HG02678 (cell line): ENCODE results near the gene TACR2.
"Not testable (repeated sequence)": the region's sequence is repeated elsewhere in the genome, so short reads cannot be mapped to it uniquely, and the experiment has no call there.

ENCODE experiments used
- ATAC-seq: cut with Tn5 transposase; IDR thresholded peaks from one replicate; pipeline ENCODE4 v1.9.1; 2021; ENCODE audit warnings: mild to moderate bottlenecking, moderate library complexity; ENCODE audit not compliant: unreplicated experiment

TACR2 gene

GRCh38 chr10:69451209-69451783 lies 34.6 kb upstream of the TACR2 start, which contains the start of gene TSPAN15:
TSPAN15 (plus strand) TSS chr10:69451465; CDS start chr10:69451595, 130 bp downstream.
- ATAC-seq, result peak; percentile 90

DNA sequence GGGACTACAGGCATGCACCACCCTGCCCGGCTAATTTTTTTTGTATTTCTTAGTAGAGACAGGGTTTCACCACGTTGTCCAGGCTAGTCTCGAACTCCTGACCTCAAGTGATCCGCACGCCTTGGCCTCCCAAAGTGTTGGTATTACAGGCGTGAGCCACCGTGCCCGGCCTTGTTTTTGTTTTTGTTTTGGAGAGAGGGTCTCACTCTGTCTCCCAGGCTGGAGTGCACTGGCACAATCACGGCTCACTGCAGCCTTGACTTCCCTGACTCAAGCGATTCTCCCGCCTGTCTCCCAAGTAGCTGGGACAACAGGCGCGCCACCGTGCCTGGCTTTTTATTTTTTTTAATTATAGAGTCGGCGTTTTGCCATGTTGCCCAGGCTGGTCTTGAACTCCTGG lies 33.7 kb upstream of the TACR2 start:
- not testable (repeated sequence) for ATAC-seq

DNA sequence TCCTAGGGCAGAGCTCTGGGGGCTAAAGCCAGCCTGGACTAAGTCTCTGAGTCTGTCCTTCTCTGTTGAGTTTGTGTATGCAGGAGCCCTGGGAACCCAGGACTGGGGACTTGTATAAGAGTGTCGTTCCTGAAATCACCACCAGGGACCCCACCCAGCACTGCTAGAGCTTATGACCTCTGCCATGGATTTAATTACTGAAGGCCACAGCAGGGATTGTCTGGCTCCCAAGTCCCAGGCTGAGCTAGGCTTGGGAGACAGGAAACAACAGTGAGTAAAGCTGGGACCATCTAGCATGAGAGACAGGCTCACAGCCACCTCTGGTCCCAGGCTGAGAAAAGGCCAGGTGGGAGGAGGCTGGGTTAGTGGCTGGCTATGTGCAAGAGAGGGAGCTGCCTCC lies 33.1 kb upstream of the TACR2 start:
- no peak for ATAC-seq

DNA sequence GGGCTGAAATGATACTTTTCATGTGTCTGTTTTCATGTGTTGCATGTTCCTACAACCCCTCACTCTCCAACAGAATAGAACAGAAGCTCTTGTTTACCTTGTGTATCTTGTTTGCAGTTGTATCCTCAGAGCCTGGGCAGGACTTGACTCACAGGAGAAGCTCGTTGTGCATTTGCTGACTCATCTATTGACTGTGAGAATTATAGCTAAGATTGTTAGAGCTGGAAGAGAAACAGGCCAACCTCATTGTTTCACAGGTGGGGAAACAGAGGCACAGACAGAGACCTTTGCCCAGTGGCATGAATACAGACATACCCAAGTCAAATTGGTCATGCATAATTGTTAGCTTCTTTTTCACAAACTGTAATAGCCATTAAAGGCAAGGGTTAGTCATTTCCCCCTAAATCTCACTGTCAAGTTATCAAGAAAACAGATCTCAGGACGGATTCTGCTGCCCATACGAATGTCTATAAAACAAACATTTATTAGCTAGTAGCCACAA lies 30.0 kb upstream of the TACR2 start:
- ATAC-seq, result no peak

DNA sequence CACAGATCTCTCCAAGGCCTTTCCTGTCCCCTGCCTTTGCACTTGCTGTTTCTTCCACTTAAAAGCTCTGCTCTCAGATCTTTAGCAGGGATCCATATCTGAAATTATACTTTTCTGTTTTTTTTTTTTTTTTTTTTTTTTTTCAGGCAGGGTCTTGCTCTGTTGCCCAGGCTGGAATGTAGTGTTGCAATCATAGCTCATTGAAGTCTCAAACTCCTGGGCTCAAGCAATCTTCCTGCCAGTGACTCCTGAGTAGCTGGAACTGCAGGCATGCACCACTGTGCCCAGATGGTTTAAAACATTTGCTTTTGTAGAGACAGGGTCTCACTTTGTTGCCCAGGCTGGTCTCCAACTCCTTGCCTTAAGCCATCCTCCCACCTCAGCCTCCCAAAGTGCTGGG lies 29.5 kb upstream of the TACR2 start:
- no peak for ATAC-seq

DNA sequence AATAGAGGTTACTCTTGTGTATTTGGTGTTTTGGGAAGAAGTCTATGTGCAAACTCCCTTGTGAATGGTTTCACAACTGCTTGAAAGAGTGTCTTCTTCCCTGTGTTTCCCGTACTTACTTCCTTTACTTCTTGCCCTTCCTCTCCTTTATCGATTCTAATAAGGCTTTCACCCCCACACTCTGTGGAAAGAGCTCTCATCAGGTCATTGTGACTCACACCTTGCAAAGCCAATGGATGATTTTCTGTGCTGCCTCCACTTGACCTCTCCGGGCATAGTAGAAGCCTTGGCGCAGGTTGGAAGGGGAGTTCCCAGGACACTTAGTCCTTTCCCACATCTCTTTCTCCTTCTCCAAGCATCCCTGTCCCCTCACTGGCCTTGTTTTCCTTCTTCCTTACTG lies 28.3 kb upstream of the TACR2 start:
- no peak for ATAC-seq

- ATAC-seq, result no peak
Observed at GRCh38 chr10:69443354-69443753, 26.6 kb upstream of the TACR2 start.

- no peak for ATAC-seq
Observed at GRCh38 chr10:69439813-69440506, 23.2 kb upstream of the TACR2 start.

DNA sequence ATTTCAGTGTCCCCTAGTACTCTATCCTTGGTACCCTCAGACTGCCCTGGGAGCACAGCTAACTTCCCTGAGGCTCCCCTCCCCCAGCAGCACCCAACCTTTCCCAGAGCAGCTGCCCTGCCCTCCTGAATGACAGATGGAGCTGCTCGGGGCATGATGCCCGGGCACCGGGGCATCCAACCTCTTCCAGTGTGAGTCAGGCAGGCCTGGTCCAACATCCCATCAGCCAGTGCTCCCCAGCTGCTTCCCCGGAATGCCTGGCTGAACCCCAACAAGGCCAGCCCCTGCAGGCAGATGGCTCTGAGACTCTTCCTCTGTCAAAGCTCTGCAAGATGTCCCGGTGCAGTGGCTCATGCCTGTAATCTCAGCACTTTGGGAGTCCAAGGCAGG lies 22.6 kb upstream of the TACR2 start:
- no peak for ATAC-seq

DNA sequence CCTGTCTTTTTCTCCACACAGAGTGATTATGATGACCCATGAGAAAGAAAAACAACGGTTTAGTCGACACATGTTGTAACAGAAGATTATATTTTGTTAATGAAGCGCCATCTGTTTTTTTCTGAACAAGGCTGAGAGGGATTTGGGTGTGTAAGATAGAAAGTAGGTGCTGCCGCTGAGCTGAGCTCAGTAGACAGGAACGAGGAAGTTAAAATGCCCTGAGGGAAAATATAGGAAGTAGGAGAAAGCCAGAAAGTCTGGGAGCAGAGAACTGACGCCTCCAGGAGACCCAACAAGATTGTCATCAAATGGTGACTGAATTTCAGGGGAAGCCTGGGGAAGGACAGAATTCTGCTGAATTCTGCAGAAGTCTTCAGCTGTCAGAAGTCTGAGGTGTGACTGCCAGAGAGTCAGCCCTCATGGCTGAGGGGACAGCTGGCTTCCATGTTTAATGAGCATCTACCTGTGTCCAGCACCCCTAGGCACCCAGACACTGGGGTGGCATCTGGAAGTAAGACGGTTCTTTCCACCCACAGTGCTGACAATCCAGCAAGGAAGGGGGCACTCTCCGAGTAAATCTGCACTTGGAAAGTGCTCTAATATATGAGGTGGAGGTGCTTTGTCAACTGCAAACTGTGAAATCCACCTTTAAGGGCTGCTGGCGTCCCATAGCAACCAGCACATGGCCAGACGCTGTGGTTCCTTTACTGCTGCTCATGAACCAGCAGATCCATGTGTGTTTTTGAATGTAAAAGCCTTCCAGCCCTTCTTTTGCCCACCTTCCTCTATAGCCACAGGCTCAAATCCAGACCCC lies 22.0 kb upstream of the TACR2 start:
- no peak for ATAC-seq

DNA sequence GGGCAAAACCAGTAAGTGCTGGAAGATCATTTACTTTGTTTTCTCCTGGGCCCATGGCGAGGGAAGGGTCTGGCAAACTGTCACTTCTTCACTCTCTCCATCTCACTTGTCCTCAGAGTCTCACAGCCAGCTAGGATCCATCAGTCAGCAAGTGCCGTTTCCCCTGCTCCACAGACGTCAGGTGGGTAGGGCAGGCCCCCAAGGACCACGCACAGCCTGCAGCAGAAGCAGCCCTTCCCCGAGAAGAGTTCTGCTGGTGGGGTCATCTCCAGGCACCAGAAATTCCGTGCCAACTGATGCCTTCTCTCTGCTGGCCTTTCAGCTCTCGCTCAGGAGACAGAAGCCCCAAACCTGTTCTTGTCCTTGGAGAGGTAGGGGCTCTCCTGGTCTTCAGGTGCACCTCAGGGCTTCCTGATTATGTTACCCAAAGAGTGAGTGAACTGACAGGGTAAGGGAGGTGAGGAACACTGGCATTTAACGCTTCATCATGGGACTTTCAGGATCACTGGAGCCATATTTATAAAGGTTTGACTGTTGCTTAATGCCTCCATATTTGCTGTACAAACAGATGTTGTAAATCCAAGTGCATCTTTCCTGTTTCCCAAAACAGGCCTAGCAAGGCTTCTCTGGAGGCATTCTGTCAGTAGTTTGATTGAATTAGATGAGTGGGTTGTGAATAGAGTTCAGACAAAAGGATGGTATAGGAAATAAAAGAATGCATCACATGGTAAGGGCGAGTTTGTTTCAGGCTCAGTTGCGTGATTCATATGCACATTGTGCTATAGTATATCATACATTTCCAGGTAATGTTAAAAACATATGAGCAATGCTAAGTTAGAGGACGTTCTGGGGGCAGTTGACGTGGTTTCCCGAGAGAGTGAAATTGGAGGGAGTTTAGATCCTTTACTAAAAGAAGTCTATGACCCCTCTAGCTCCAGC lies 20.9 kb upstream of the TACR2 start:
- ATAC-seq, result no peak

DNA sequence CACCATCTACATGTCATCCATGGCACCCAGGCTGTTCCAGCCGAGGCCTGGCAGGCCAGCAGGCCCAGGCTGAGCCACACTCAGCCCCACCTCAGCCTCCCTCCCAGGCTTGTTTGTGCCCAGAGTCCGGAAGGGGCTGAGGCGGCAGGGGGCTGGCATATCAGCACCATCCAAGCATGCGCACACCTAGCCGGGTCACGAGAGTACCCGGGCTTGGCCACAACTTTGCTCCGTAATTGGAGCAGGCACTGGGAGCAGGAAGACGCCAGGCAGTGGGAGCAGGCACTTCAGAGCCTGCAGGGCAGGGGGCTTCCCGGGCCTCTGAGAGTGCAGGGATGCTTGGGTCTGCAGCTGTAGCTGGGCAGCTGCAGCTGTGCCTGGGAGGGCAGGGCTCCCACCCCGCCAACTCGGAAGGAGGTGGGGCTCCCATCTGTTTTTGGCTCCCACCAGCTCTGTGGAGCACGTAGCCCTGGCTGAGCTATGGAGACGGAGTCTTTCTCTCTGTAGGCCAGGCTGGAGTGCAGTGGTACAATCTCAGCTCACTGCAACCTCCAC lies 19.3 kb upstream of the TACR2 start:
- no peak for ATAC-seq

- ATAC-seq, result no peak
Observed at GRCh38 chr10:69434926-69435325, 18.2 kb upstream of the TACR2 start.

GRCh38 chr10:69434169-69434568 lies 17.5 kb upstream of the TACR2 start:
- no peak for ATAC-seq

- ATAC-seq, result no peak
Observed at GRCh38 chr10:69428165-69428564, 11.4 kb upstream of the TACR2 start.

- ATAC-seq, result no peak
Observed at GRCh38 chr10:69426376-69426727, 9.6 kb upstream of the TACR2 start.

DNA sequence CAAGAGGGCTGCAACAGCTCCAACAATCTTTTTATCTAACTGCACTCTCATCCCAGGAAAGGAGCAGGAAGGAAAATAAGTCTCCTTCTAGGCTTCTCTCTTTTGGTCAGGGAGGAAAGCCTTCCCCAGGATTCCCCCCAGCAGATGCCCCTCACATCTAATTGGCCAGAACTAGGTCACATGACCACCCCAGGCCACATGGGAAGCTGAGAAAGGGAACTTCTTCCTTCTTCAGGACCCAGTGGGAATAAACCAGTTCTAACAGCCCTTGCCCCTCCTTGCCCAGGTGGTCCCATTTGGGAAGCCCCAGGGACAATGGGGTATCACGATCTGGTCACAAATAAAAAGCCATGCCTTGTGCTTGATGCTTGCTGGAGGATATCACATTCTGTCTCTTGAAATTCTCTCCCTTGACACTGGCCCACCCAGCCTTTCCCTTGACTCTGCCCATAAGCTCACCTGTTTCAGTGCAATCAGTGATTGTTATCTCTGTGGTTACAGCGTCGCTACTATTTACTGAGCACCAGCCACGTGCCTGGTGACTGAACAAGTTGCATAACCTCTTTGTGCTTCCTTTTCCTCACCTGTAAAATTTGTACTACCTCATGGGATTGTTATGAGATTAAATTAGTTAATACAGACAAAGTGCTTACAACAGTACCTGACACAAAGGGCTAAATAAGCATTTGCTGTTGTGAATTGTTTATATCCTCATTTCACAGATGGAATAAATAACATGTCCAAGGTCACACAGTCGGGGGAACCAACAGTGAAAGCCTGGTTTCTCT lies 9.0 kb upstream of the TACR2 start:
- no peak for ATAC-seq

DNA sequence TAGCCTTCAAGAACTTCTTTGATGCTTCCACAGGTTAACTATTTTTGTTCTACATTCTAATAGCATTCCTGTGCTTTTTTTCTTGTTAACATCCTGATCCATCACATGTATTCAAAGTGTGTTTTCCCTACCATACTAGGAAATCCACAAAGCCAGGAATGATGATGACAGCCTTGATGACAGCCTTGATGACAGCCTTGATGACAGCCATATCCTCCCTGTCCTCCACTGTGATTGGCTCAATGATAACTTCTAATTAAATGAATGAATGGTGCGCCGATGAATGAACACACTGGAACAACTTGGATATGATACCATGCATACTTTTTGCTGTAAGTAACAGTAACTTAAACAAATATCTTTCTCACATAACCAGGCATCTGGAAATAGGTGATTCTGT lies 8.3 kb upstream of the TACR2 start:
- no peak for ATAC-seq

- ATAC-seq, result no peak
Observed at GRCh38 chr10:69422676-69423075, 6.0 kb upstream of the TACR2 start.
